Choroid plexus epithelial cell (primary cell): ENCODE data around the gene MRPS2.

Source experiments
- DNase-seq: peaks from one replicate; pipeline ENCODE4 v3.0.0-alpha.2; 2010; ENCODE audit warnings: low read depth
- H3K4me3 ChIP-seq: 2 replicates; pipeline ENCODE4 v1.5.1; 2011; ENCODE audit warnings: low read depth, mild to moderate bottlenecking, control low read depth, low read length, moderate library complexity
- CTCF ChIP-seq: conservative IDR thresholded peaks from 2 replicates; pipeline ENCODE4 v1.5.1; 2011; ENCODE audit warnings: low read depth, mild to moderate bottlenecking, control low read depth, inconsistent platforms, low read length, moderate library complexity

MRPS2 gene

GRCh38 chr9:135552698-135553171, 52.3 kb downstream of the MRPS2 start:
- no peak for DNase-seq

More at GRCh38 chr9:135552698-135553171, 52.3 kb downstream of the MRPS2 start:
- no peak for TF ChIP-seq CTCF
- no peak overlapping the region for H3K4me3 ChIP-seq
